Thyroid gland (tissue), 4 donors: Measurements from ENCODE around the gene POU2F2.

ENCODE experiments used
- CTCF ChIP-seq, 6 experiments: fragments of 200-600 bp in 3 of 6; fragments of 450-650 bp in 3 of 6; sonication (generic) in 3 of 6; IDR thresholded peaks; one replicate each; pipeline ENCODE4 v1.5.1; 2016 to 2019; ENCODE audit warnings: antibody characterized with exemption in 6 of 6, mild to moderate bottlenecking in 2 of 6, inconsistent platforms in 1 of 6, moderate library complexity in 1 of 6
- POLR2A ChIP-seq, 2 donors: fragments of 450-650 bp; IDR thresholded peaks; one replicate each; pipeline ENCODE4 v1.6.1; 2017; ENCODE audit warnings: antibody characterized with exemption in 2 of 2, mild to moderate bottlenecking in 2 of 2, moderate library complexity in 1 of 2

- TF ChIP-seq POLR2A (IDR thresholded peaks at IDR 0.05) (no peak), CTCF (IDR thresholded peaks at IDR 0.05) (no peak)
Observed at GRCh38 chr19:42120276-42120980, 11.8 kb downstream of the POU2F2 start.
